Glutamatergic neuron (in vitro differentiated cells): ENCODE measurements around the gene TMEM200B. TPM values are rescaled to one million over a fixed set of nuclear protein-coding genes. Genes with fewer than 3 reads are reported as not detected.

Source experiments
- DNase-seq: peaks from one replicate; pipeline ENCODE4 v3.0.0; 2022
- H3K27ac Mint-ChIP-seq: one replicate; pipeline ENCODE4 v1.8.0; 2020; ENCODE audit warnings: mild to moderate bottlenecking, mixed read lengths, inconsistent platforms; ENCODE audit not compliant: unreplicated experiment
- H3K27me3 Mint-ChIP-seq: one replicate; pipeline ENCODE4 v1.8.0; 2020; ENCODE audit warnings: mild to moderate bottlenecking, moderate library complexity, mixed read lengths, inconsistent platforms; ENCODE audit not compliant: unreplicated experiment
- H3K36me3 Mint-ChIP-seq: one replicate; pipeline ENCODE4 v1.8.0; 2020; ENCODE audit warnings: mild to moderate bottlenecking, mixed read lengths, inconsistent platforms; ENCODE audit not compliant: unreplicated experiment
- H3K4me1 Mint-ChIP-seq: one replicate; pipeline ENCODE4 v1.8.0; 2020; ENCODE audit warnings: mild to moderate bottlenecking, low read depth, mixed read lengths, inconsistent platforms; ENCODE audit not compliant: unreplicated experiment
- H3K4me3 Mint-ChIP-seq: one replicate; pipeline ENCODE4 v1.8.0; 2020; ENCODE audit warnings: mild to moderate bottlenecking, mixed read lengths, inconsistent platforms; ENCODE audit not compliant: unreplicated experiment
- H3K9me3 Mint-ChIP-seq: one replicate; pipeline ENCODE4 v1.8.0; 2020; ENCODE audit warnings: mild to moderate bottlenecking, moderate library complexity, mixed read lengths, inconsistent platforms; ENCODE audit not compliant: unreplicated experiment
- CTCF ChIP-seq: fragments of 200-600 bp; sonication (generic); IDR thresholded peaks from one replicate; pipeline ENCODE4 v1.5.0; 2021; ENCODE audit not compliant: partially characterized antibody, unreplicated experiment
- total RNA-seq: library from RNA; stranded (reverse); fragmentation: NEBNext Ultra II Directional; extraction: Animal tissue kit (Norgen Biotek cat#: 25700); gene quantifications from one replicate; pipeline ENCODE4 v1.2.1, GENCODE V29; 2021; ENCODE audit not compliant: unreplicated experiment

The TMEM200B gene
- total RNA-seq, 1 donor from 2014 or later, result 5.8 TPM

GRCh38 chr1:29128739-29129138 is 5.0 kb upstream of the TMEM200B start:
- H3K9me3 Mint-ChIP-seq, result peaks cover 3% of the 10 kb centered on the region
- peaks cover 2% of the 10 kb centered on the region for H3K27me3 Mint-ChIP-seq
- no peak overlapping the region for H3K4me3 Mint-ChIP-seq
- no peak overlapping the region for H3K27ac Mint-ChIP-seq
- H3K4me1 Mint-ChIP-seq, result peaks cover 2% of the 10 kb centered on the region
- no peaks in the 10 kb centered on the region for H3K36me3 Mint-ChIP-seq
- TF ChIP-seq CTCF, result no peak
- no peak for DNase-seq

GRCh38 chr1:29126198-29126597 is 2.5 kb upstream of the TMEM200B start:
- Mint-ChIP-seq H3K36me3 (no peaks in the 10 kb centered on the region), H3K27me3 (no peaks in the 10 kb centered on the region), H3K9me3 (peaks cover 3% of the 10 kb centered on the region), H3K4me3 (no peak overlapping the region), H3K4me1 (no peaks in the 10 kb centered on the region), H3K27ac (no peak overlapping the region)
- no peak for DNase-seq
- no peak for TF ChIP-seq CTCF

- Mint-ChIP-seq H3K9me3 (peaks cover 3% of the 10 kb centered on the region), H3K36me3 (no peaks in the 10 kb centered on the region), H3K27ac (peak overlapping the region; percentile 4), H3K27me3 (peaks cover 1% of the 10 kb centered on the region), H3K4me3 (peak overlapping the region; percentile 35), H3K4me1 (no peaks in the 10 kb centered on the region)
- DNase-seq, result no peak
- no peak for TF ChIP-seq CTCF
Observed at GRCh38 chr1:29125788-29126187, 2.1 kb upstream of the TMEM200B start.

- Mint-ChIP-seq H3K4me1 (no peaks in the 10 kb centered on the region), H3K36me3 (no peaks in the 10 kb centered on the region), H3K4me3 (peak overlapping the region; percentile 14), H3K27me3 (peaks cover 3% of the 10 kb centered on the region), H3K9me3 (peaks cover 2% of the 10 kb centered on the region), H3K27ac (no peak overlapping the region)
- no peak for DNase-seq
- TF ChIP-seq CTCF, result no peak
Observed at GRCh38 chr1:29125237-29125641, 1.5 kb upstream of the TMEM200B start.

- no peaks in the 10 kb centered on the region for H3K36me3 Mint-ChIP-seq
- H3K4me3 Mint-ChIP-seq, result peak overlapping the region; percentile 68
- no peak overlapping the region for H3K27ac Mint-ChIP-seq
- peak; percentile 64 for TF ChIP-seq CTCF
- H3K4me1 Mint-ChIP-seq, result no peaks in the 10 kb centered on the region
- peaks cover 3% of the 10 kb centered on the region for H3K27me3 Mint-ChIP-seq
- peak; percentile 73 for DNase-seq
- peaks cover 2% of the 10 kb centered on the region for H3K9me3 Mint-ChIP-seq
Observed at GRCh38 chr1:29124366-29125236, 898 bp upstream of the TMEM200B start.
